ENCODE measurements around the gene ZNF175. TPM values are rescaled to one million over a fixed set of nuclear protein-coding genes. Genes with fewer than 3 reads are reported as not detected.
A peak's percentile ranks its signal among the peaks of the same experiment; 100 is the strongest.

Gene ZNF175
- total and polyA plus RNA-seq, 10 of the 15 experiments (the other 5 are each of a cell fraction or from before 2014, with no cell fraction given), result 1.5 to 12.0 (median 4.1) TPM

GRCh38 chr19:51570962-51571575 is at the start of gene ZNF175 (continued):
- TF ChIP-seq CUX1 (IDR thresholded peaks at IDR 0.05; ENCODE audit: insufficient replicate concordance, low read depth, low read length) (no peak), POLR2AphosphoS2 (IDR thresholded peaks at IDR 0.05; ENCODE audit: low read depth, low read length) (no peak), MXI1 (IDR thresholded peaks at IDR 0.05; ENCODE audit: low read depth, low read length) (peak; percentile 55), STAT1 (conservative IDR thresholded peaks at IDR 0.05) (no peak), EP300 (IDR thresholded peaks at IDR 0.05; ENCODE audit: borderline replicate concordance in 1 of 2, control insufficient read depth in 1 of 2, low read depth in 2 of 2, low read length in 2 of 2) (no peak), ZBTB33 (IDR thresholded peaks at IDR 0.05) (no peak), NFIC (IDR thresholded peaks at IDR 0.05; ENCODE audit: low read depth, low read length) (no peak), E2F8 (IDR thresholded peaks at IDR 0.05; ENCODE audit: low read depth, partially characterized antibody) (no peak), FOS (IDR thresholded peaks at IDR 0.05; ENCODE audit: borderline replicate concordance, extremely low read depth, insufficient read length) (no peak), ZNF24 (IDR thresholded peaks at IDR 0.05) (no peak), PML (IDR thresholded peaks at IDR 0.05; ENCODE audit: low read length) (peak; percentile 20; the same call in 1 of the 2 replicates), JUNB (IDR thresholded peaks at IDR 0.05) (no peak), YBX1 (IDR thresholded peaks at IDR 0.05) (no peak), TAF1 (IDR thresholded peaks at IDR 0.05; ENCODE audit: borderline replicate concordance, low read depth, low read length) (peak; percentile 56; the same call in 1 of the 2 replicates), SMC3 (IDR thresholded peaks at IDR 0.05; ENCODE audit: borderline replicate concordance, low read length) (no peak), HDGF (IDR thresholded peaks at IDR 0.05) (peak; percentile 53; the same call in 1 of the 2 replicates), CEBPB (IDR thresholded peaks at IDR 0.05; ENCODE audit: borderline replicate concordance in 1 of 2, low read depth in 2 of 2, low read length in 2 of 2) (no peak), SREBF1 (IDR thresholded peaks at IDR 0.05; ENCODE audit: low read length) (no peak), GATAD2B (conservative IDR thresholded peaks at IDR 0.05; ENCODE audit: low read depth) (no peak), EED (IDR thresholded peaks at IDR 0.05; ENCODE audit: low read depth) (peak; percentile 97), DPF2 (IDR thresholded peaks at IDR 0.05) (no peak)
